Astrocyte (in vitro differentiated cells and primary cell): ENCODE data around the gene CD9. TPM values are rescaled to one million over a fixed set of nuclear protein-coding genes. Genes with fewer than 3 reads are reported as not detected.

Experiments used
- DNase-seq: peaks from one replicate; pipeline ENCODE4 v3.0.0-alpha.2; 2010; ENCODE audit warnings: low read depth
- FAIRE-seq: peaks from 2 replicates; lab custom pipeline; 2011; peaks lifted over from hg19 to GRCh38; lab: Jason Lieb, UNC
- H2AFZ ChIP-seq: 2 replicates; pipeline ENCODE4 v1.6.0; 2012; ENCODE audit warnings: low read depth, low read length, inconsistent platforms
- H3K27ac ChIP-seq: 2 replicates; pipeline ENCODE4 v1.5.1; 2011; ENCODE audit warnings: low read depth, low read length, inconsistent platforms
- H3K27me3 ChIP-seq: 2 replicates; pipeline ENCODE4 v1.6.0; 2011; ENCODE audit warnings: low read length, inconsistent platforms; ENCODE audit not compliant: insufficient read depth
- H3K36me3 ChIP-seq: 2 replicates; pipeline ENCODE4 v1.5.1; 2011; ENCODE audit warnings: low read length, inconsistent platforms; ENCODE audit not compliant: insufficient read depth
- H3K4me1 ChIP-seq: 2 replicates; pipeline ENCODE4 v1.5.1; 2011; ENCODE audit warnings: low read length, inconsistent platforms; ENCODE audit not compliant: insufficient read depth
- H3K4me2 ChIP-seq: 2 replicates; pipeline ENCODE4 v1.6.0; 2012; ENCODE audit warnings: low read length, inconsistent platforms
- H3K4me3 ChIP-seq: 2 replicates; pipeline ENCODE4 v1.5.1; 2011; ENCODE audit warnings: low read depth, mild to moderate bottlenecking, low read length, inconsistent platforms; ENCODE audit not compliant: insufficient read depth
- H3K79me2 ChIP-seq: 2 replicates; pipeline ENCODE4 v1.6.0; 2012; ENCODE audit warnings: mild to moderate bottlenecking, low read length, inconsistent platforms; ENCODE audit not compliant: insufficient read depth
- H3K9ac ChIP-seq: 2 replicates; pipeline ENCODE4 v1.6.0; 2012; ENCODE audit warnings: mild to moderate bottlenecking, low read length, inconsistent platforms
- H3K9me3 ChIP-seq: 2 replicates; pipeline ENCODE4 v1.5.1; 2012; ENCODE audit warnings: low read depth, mild to moderate bottlenecking, low read length, inconsistent platforms; ENCODE audit not compliant: insufficient read depth
- H4K20me1 ChIP-seq: 2 replicates; pipeline ENCODE4 v1.6.0; 2012; ENCODE audit warnings: low read length, inconsistent platforms; ENCODE audit not compliant: insufficient read depth
- H3K27ac Mint-ChIP-seq: one replicate; pipeline ENCODE4 v1.8.0; 2021; ENCODE audit warnings: mild to moderate bottlenecking, mixed read lengths; ENCODE audit not compliant: unreplicated experiment
- H3K27me3 Mint-ChIP-seq: one replicate; pipeline ENCODE4 v1.8.0; 2021; ENCODE audit warnings: low read depth, mixed read lengths; ENCODE audit not compliant: unreplicated experiment
- H3K36me3 Mint-ChIP-seq: one replicate; pipeline ENCODE4 v1.8.0; 2021; ENCODE audit warnings: low read depth, mixed read lengths; ENCODE audit not compliant: unreplicated experiment
- H3K4me1 Mint-ChIP-seq: one replicate; pipeline ENCODE4 v1.8.0; 2021; ENCODE audit warnings: low read depth, mixed read lengths; ENCODE audit not compliant: unreplicated experiment
- H3K4me3 Mint-ChIP-seq: one replicate; pipeline ENCODE4 v1.8.0; 2021; ENCODE audit warnings: mild to moderate bottlenecking, moderate library complexity, mixed read lengths; ENCODE audit not compliant: unreplicated experiment
- H3K9me3 Mint-ChIP-seq: one replicate; pipeline ENCODE4 v1.8.0; 2021; ENCODE audit warnings: mild to moderate bottlenecking, mixed read lengths; ENCODE audit not compliant: unreplicated experiment
- EZH2 ChIP-seq: IDR thresholded peaks from 2 replicates; pipeline ENCODE4 v1.6.1; 2012; ENCODE audit warnings: mild to moderate bottlenecking, low read length, inconsistent platforms; ENCODE audit not compliant: insufficient read depth
- total RNA-seq: library from RNA; stranded (reverse); gene quantifications from 2 replicates; pipeline ENCODE4 v1.2.1, GENCODE V29; 2021
- TF ChIP-seq, protein P1 (sequence below): IDR thresholded peaks from 2 replicates; pipeline ENCODE4 v1.5.1; 2011; ENCODE audit warnings: low read depth, mild to moderate bottlenecking, inconsistent platforms, low read length, moderate library complexity; ENCODE audit not compliant: insufficient read depth

Gene CD9
- total RNA-seq, 1 donor from 2014 or later = 52.2 TPM

GRCh38 chr12:6235906-6236640 is 35.9 kb downstream of the CD9 start:
- no peaks in the 10 kb centered on the region for H4K20me1 ChIP-seq
- no peak overlapping the region for H3K27ac Mint-ChIP-seq

GRCh38 chr12:6236641-6236940 is 36.4 kb downstream of the CD9 start:
- no peak overlapping the region for H2AFZ ChIP-seq
- Mint-ChIP-seq H3K27ac (no peak overlapping the region), H3K4me3 (no peak overlapping the region), H3K9me3 (no peaks in the 10 kb centered on the region), H3K36me3 (peaks cover 11% of the 10 kb centered on the region), H3K27me3 (peaks cover 7% of the 10 kb centered on the region), H3K4me1 (peaks cover 8% of the 10 kb centered on the region)
- no peaks in the 10 kb centered on the region for H3K27me3 ChIP-seq
- H3K4me3 ChIP-seq = no peak overlapping the region
- H3K79me2 ChIP-seq = peaks cover 4% of the 10 kb centered on the region
- H4K20me1 ChIP-seq = no peaks in the 10 kb centered on the region
- H3K9me3 ChIP-seq = no peaks in the 10 kb centered on the region
- no peak for TF ChIP-seq EZH2
- TF ChIP-seq, protein P1, sequence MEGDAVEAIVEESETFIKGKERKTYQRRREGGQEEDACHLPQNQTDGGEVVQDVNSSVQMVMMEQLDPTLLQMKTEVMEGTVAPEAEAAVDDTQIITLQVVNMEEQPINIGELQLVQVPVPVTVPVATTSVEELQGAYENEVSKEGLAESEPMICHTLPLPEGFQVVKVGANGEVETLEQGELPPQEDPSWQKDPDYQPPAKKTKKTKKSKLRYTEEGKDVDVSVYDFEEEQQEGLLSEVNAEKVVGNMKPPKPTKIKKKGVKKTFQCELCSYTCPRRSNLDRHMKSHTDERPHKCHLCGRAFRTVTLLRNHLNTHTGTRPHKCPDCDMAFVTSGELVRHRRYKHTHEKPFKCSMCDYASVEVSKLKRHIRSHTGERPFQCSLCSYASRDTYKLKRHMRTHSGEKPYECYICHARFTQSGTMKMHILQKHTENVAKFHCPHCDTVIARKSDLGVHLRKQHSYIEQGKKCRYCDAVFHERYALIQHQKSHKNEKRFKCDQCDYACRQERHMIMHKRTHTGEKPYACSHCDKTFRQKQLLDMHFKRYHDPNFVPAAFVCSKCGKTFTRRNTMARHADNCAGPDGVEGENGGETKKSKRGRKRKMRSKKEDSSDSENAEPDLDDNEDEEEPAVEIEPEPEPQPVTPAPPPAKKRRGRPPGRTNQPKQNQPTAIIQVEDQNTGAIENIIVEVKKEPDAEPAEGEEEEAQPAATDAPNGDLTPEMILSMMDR = no peak
- DNase-seq (no peak), FAIRE-seq (no peak)
- H3K36me3 ChIP-seq = peaks cover 5% of the 10 kb centered on the region
- peaks cover 4% of the 10 kb centered on the region for H3K4me1 ChIP-seq
- no peak overlapping the region for H3K4me2 ChIP-seq
- no peak overlapping the region for H3K27ac ChIP-seq
- no peak overlapping the region for H3K9ac ChIP-seq

More at GRCh38 chr12:6235906-6236640, 35.9 kb downstream of the CD9 start:
- Histone ChIP-seq H3K27me3 (no peaks in the 10 kb centered on the region), H3K9ac (no peak overlapping the region), H3K4me2 (no peak overlapping the region), H3K36me3 (peaks cover 5% of the 10 kb centered on the region), H3K9me3 (no peaks in the 10 kb centered on the region), H3K27ac (no peak overlapping the region), H3K4me1 (peaks cover 9% of the 10 kb centered on the region), H3K4me3 (no peak overlapping the region), H3K79me2 (peaks cover 6% of the 10 kb centered on the region), H2AFZ (no peak overlapping the region)
- H3K4me3 Mint-ChIP-seq = no peak overlapping the region
- FAIRE-seq (no peak), DNase-seq (no peak)
- no peak for TF ChIP-seq EZH2
- TF ChIP-seq, protein P1 = no peak
- peaks cover 12% of the 10 kb centered on the region for H3K4me1 Mint-ChIP-seq
- no peaks in the 10 kb centered on the region for H3K9me3 Mint-ChIP-seq
- peaks cover 11% of the 10 kb centered on the region for H3K36me3 Mint-ChIP-seq
- H3K27me3 Mint-ChIP-seq = peaks cover 7% of the 10 kb centered on the region

DNA sequence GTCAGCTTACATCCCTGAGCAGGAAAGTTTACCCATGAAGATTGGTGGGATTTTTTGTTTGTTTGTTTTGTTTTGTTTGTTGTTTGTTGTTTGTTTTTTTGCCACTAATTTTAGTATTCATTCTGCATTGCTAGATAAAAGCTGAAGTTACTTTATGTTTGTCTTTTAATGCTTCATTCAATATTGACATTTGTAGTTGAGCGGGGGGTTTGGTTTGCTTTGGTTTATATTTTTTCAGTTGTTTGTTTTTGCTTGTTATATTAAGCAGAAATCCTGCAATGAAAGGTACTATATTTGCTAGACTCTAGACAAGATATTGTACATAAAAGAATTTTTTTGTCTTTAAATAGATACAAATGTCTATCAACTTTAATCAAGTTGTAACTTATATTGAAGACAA is 37.6 kb downstream of the CD9 start:
- peaks cover 5% of the 10 kb centered on the region for H3K36me3 ChIP-seq
- Mint-ChIP-seq H3K27ac (no peak overlapping the region), H3K4me1 (peaks cover 6% of the 10 kb centered on the region), H3K27me3 (peaks cover 7% of the 10 kb centered on the region), H3K9me3 (no peaks in the 10 kb centered on the region), H3K4me3 (no peak overlapping the region), H3K36me3 (peaks cover 11% of the 10 kb centered on the region)
- H3K9ac ChIP-seq = no peak overlapping the region
- no peaks in the 10 kb centered on the region for H3K4me1 ChIP-seq
- H3K27me3 ChIP-seq = no peaks in the 10 kb centered on the region
- no peak overlapping the region for H3K4me2 ChIP-seq
- DNase-seq (no peak), FAIRE-seq (no peak)
- H3K27ac ChIP-seq = no peak overlapping the region
- H2AFZ ChIP-seq = no peak overlapping the region
- H3K79me2 ChIP-seq = no peaks in the 10 kb centered on the region
- TF ChIP-seq, protein P1 = no peak
- TF ChIP-seq EZH2 = no peak
- H3K9me3 ChIP-seq = no peaks in the 10 kb centered on the region
- no peaks in the 10 kb centered on the region for H4K20me1 ChIP-seq
- H3K4me3 ChIP-seq = no peak overlapping the region
